ENCODE measurements around the gene RNASEH1.
"Not testable (repeated sequence)": the region's sequence is repeated elsewhere in the genome, so short reads cannot be mapped to it uniquely, and the experiment has no call there.

The RNASEH1 gene

GRCh38 chr2:3498783-3499394, 59.2 kb downstream of the RNASEH1 start:
- DNase-seq (ENCODE audit: low read depth in 1 of 2, low spot score in 1 of 2), result no peak
- TF ChIP-seq JUND (IDR thresholded peaks at IDR 0.05; ENCODE audit: low read depth), result no peak
- in situ Hi-C loops (cut with HindIII; ENCODE audit: low pct_unique_long_range_greater_than_20kb, low sequenced_read_pairs), result no loop called here

GRCh38 chr2:3496708-3497080, 61.4 kb downstream of the RNASEH1 start:
- in situ Hi-C loops (cut with HindIII; ENCODE audit: low pct_unique_long_range_greater_than_20kb, low sequenced_read_pairs); DNase-seq (ENCODE audit: low read depth in 1 of 2, low spot score in 1 of 2): not testable (repeated sequence)

All from T47D (cell line).